IgD-negative memory B cell (primary cell): ENCODE data around the gene GTF3C6. TPM values are rescaled to one million over a fixed set of nuclear protein-coding genes. Genes with fewer than 3 reads are reported as not detected.

Experiments used
- H3K27ac Mint-ChIP-seq, 3 donors: one replicate each; pipeline ENCODE4 v1.8.0; 2020 to 2022; ENCODE audit warnings: mild to moderate bottlenecking in 3 of 3, mixed read lengths in 3 of 3, moderate library complexity in 1 of 3
- H3K27me3 Mint-ChIP-seq: one replicate; pipeline ENCODE4 v1.8.0; 2021; ENCODE audit warnings: mixed read lengths
- H3K36me3 Mint-ChIP-seq: one replicate; pipeline ENCODE4 v1.8.0; 2020; ENCODE audit warnings: mild to moderate bottlenecking, mixed read lengths
- H3K4me1 Mint-ChIP-seq, 3 donors: one replicate each; pipeline ENCODE4 v1.8.0; 2020 to 2022; ENCODE audit warnings: mixed read lengths in 3 of 3, mild to moderate bottlenecking in 1 of 3
- H3K4me3 Mint-ChIP-seq, 4 donors: one replicate each; pipeline ENCODE4 v1.8.0; 2020 to 2022; ENCODE audit warnings: mild to moderate bottlenecking in 4 of 4, mixed read lengths in 4 of 4, moderate library complexity in 3 of 4
- H3K9me3 Mint-ChIP-seq, 3 donors: one replicate each; pipeline ENCODE4 v1.8.0; 2020 to 2021; ENCODE audit warnings: mixed read lengths in 3 of 3, mild to moderate bottlenecking in 1 of 3
- polyA plus RNA-seq: library from polyadenylated mRNA; unstranded; fragments of 300-500 nt; fragmentation: Illumina TruSeq; gene quantifications from one replicate; pipeline ENCODE4 v1.2.3, GENCODE V29; 2021

The GTF3C6 gene, protein sequence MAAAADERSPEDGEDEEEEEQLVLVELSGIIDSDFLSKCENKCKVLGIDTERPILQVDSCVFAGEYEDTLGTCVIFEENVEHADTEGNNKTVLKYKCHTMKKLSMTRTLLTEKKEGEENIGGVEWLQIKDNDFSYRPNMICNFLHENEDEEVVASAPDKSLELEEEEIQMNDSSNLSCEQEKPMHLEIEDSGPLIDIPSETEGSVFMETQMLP
- 97.4 TPM for polyA plus RNA-seq

DNA sequence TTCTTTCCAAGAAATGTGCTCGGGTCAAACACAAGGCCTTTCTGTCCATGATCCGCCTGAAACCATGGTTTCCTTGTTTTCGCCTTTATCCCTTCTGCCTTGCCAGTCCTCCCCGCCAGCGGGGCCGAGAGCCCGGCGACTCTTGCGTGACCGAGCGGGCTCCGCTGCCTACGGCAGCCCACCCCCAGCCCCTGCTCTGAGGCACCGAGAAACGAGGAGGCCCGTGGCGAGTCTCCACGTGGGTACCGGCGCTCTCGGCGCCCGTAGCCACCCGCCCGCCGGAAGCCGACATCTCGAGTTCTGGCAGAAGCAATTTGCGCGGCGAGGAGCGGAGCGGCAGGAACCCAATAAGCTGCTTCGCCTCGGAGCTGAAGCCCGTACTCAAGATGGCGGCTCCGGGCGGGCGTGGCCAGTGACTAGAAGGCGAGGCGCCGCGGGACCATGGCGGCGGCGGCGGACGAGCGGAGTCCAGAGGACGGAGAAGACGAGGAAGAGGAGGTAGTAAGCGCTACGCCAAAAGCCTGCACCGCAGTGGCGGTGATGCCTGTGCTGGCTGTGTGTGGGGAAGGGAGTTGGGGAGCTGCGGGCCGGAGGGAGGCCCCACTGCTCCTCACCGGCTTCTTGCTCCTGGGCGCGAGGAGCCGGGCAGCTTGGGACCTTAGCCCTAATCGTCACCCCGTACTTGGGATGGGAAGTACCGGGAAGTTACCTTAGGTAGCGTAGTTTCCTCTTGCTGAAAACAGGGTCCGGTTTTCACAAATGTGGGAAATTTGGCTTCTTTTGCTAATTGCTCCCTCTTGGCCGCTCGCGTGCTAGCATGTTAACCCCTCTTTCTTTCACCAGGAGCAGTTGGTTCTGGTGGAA lies at the start of gene GTF3C6:
GTF3C6 (plus strand) TSS at position 378 of the 864 bp plus-strand sequence; CDS start at position 442, 64 bp downstream.
- peak within 1 kb of the TSS; percentile 86 to 100 (median 99) for H3K4me3 Mint-ChIP-seq
- H3K27ac Mint-ChIP-seq, result peak within 1 kb of the TSS; percentile 72 to 99 (median 97)
- H3K9me3 Mint-ChIP-seq, result no peaks in the 10 kb centered on the region
- peaks cover under 1% of the 10 kb centered on the region for H3K27me3 Mint-ChIP-seq
- peaks cover 8 to 12% (median 12%) of the 10 kb centered on the region in 3 donors for H3K4me1 Mint-ChIP-seq
- peaks cover 5% of the 10 kb centered on the region for H3K36me3 Mint-ChIP-seq

DNA sequence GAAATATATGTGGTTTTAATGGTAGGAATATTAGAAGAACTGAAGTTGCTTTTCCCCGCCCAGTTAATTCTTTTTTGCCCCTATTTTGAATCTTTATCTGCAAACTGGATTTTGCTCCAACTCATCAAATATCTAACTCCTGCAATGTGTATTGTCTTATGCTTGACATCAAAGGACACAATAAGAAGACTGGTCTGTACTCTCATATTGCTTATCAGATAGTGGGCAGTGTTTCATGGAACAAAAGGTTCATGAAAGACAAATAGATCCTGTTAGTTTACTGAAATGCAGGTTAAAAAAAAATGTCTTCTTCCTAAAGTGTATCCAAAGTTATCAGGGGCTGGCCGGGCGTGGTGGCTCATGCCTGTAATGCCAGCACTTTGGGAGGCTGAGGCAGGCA lies 27.7 kb upstream of the GTF3C6 start:
- Mint-ChIP-seq H3K4me1 (peaks cover 6 to 8% (median 6%) of the 10 kb centered on the region in 3 donors), H3K9me3 (no peaks in the 10 kb centered on the region), H3K27me3 (peaks cover 1% of the 10 kb centered on the region), H3K27ac (no peak overlapping the region), H3K4me3 (no peak overlapping the region), H3K36me3 (no peaks in the 10 kb centered on the region)

DNA sequence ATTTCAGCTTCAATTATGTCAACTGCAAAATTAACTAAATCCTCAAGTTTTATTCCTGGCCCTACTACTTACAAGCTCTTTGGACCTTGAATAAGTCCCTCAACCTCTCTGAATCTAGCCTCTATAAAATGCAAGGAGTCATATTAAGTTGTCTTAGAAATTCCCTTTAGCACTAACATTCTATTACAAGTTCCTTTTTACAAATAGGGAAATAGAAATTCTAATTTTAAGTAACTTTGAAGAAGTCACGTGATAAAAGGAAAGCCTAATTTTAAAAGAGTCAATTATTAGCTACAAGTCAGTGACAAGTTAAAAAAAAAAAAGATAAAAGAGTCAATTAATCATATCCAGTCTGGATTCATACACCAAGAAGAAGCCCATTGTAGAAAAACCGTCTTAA lies 24.6 kb upstream of the GTF3C6 start:
- Mint-ChIP-seq H3K36me3 (no peaks in the 10 kb centered on the region), H3K4me3 (peak overlapping the region in 1 of 4 donors; percentile 39), H3K27me3 (no peaks in the 10 kb centered on the region), H3K27ac (no peak overlapping the region), H3K4me1 (peaks cover 6 to 8% (median 6%) of the 10 kb centered on the region in 3 donors), H3K9me3 (no peaks in the 10 kb centered on the region)

DNA sequence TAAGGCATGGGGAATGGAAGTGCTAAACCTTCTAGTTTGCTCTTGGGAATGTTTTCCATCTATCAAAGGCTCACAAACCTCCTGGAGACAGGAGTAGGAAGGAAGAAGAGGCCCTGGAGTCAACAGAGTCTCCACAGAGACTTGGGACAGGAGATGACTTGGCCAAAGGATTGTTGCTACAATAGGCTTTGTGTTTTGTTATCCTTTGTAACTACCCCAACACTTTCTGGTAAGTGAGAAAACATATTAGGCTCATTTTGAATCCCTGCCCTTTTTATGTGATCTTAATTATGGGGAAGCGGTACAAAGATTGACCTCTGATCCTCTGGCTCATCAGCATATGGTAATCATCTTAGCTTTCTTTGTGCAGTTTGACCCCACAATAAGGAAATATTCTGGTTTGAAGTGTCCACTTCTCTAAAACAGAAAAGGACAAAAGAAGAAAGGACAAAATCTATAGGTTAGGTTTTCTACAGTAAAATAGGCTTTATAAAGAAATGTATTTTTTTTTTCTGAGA lies 24.1 kb upstream of the GTF3C6 start:
- peaks cover 6 to 8% (median 6%) of the 10 kb centered on the region in 3 donors for H3K4me1 Mint-ChIP-seq
- no peak overlapping the region for H3K4me3 Mint-ChIP-seq
- H3K27ac Mint-ChIP-seq, result no peak overlapping the region
- H3K27me3 Mint-ChIP-seq, result no peaks in the 10 kb centered on the region
- H3K9me3 Mint-ChIP-seq, result no peaks in the 10 kb centered on the region
- no peaks in the 10 kb centered on the region for H3K36me3 Mint-ChIP-seq

DNA sequence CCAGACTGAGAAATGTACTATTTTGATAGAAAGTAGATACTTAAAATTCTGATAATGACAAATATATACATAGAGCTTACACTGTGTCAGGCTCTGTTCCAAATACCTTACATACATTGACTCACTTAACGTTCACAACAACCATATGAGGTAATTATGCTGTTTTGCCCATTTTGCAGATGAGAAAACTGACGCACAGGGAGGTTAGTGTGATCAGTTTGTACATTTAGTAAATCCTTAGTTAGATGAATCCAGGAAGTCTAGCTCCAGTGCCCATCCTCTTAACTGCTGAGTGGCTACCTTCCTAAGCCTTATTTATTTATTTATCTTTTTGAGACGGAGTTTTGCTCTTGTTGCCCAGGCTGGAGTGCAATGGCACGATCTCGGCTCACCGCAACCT lies 23.3 kb upstream of the GTF3C6 start:
- H3K36me3 Mint-ChIP-seq, result no peaks in the 10 kb centered on the region
- no peaks in the 10 kb centered on the region for H3K27me3 Mint-ChIP-seq
- H3K27ac Mint-ChIP-seq, result no peak overlapping the region
- H3K9me3 Mint-ChIP-seq, result no peaks in the 10 kb centered on the region
- no peak overlapping the region for H3K4me3 Mint-ChIP-seq
- H3K4me1 Mint-ChIP-seq, result peaks cover 6 to 8% (median 6%) of the 10 kb centered on the region in 3 donors

DNA sequence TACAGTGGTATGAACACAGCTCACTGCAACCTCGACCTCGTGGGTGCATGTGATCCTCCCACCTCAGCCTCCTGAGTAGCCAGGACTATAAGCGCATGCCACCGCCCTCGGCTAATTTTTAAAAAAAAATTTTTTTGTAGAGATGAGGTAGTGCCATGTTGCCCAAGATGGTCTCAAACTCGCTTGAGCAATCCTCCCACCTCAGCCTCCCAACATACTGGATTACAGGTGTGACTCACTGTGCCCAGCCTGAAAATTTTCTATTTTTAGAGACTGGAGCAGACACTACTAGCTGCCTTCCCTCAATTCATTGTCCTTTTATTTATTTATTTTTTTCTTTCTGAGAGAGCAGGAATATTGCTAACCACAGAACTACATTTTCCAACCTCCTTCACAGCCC lies 20.3 kb upstream of the GTF3C6 start:
- H3K4me3 Mint-ChIP-seq, result no peak overlapping the region
- H3K36me3 Mint-ChIP-seq, result no peaks in the 10 kb centered on the region
- H3K27me3 Mint-ChIP-seq, result no peaks in the 10 kb centered on the region
- H3K4me1 Mint-ChIP-seq, result peaks cover 6 to 8% (median 6%) of the 10 kb centered on the region in 3 donors
- H3K27ac Mint-ChIP-seq, result no peak overlapping the region
- no peaks in the 10 kb centered on the region for H3K9me3 Mint-ChIP-seq

DNA sequence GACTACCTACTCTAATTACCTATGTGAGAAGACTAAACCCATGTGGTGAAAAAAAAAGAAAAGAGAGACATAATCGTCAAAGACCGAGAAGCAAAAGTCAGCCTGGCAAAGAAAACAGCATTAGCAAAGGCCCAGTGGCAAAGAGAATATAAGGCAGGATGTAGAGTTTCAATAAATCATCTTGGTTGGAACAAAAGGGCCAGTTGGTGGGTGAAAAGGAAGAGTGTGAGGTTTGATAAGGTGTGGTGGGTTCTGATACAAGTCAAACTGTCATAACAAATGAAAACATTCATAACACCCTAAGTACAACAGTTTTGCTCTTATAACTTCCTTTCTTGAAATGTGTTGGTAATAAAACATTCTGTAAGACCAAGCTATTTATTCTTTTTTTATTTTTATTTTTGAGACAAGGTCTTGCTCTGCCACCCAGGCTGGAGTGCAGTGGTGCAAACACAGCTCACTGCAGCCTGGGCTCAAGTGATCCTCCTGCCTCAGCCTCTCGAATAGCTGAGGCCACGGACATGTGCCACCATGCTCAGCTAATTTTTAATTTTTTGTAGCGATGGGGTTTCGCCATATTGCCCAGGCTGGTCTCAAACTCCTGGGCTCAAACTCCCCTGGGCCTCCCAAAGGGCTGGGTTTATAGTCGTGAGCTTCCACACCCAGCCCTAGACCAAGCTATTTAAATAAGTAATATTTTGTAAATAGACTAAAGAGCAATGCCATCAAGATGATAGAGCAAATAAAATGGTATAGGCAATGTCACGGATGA lies 18.9 kb upstream of the GTF3C6 start:
- Mint-ChIP-seq H3K4me1 (peaks cover 0 to 4% (median 2%) of the 10 kb centered on the region in 3 donors), H3K27ac (no peak overlapping the region), H3K36me3 (no peaks in the 10 kb centered on the region), H3K9me3 (no peaks in the 10 kb centered on the region), H3K27me3 (peaks cover 2% of the 10 kb centered on the region), H3K4me3 (no peak overlapping the region)

DNA sequence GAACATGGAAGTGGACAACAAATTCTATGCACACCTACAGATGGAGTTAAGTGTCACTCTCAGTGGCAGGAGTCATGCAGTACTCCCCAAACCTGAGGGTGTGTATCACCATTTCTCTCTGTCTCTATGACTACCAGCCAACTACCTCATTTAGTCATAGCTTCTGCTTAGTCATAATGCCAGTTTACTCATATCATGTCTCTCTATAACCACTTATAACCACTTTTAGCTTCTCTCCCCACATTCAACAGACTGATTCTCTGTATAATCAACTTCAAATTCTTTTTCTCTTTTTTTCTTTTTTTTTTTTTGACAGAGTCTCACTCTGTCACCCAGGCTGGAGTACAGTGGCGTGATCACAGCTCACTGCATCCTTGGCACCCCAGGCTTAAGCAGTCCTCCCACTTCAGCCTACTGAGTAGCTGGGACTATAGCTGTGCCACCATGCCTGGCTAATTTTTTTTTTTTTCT lies 13.8 kb upstream of the GTF3C6 start:
- Mint-ChIP-seq H3K36me3 (peaks cover 1% of the 10 kb centered on the region), H3K27me3 (peaks cover 2% of the 10 kb centered on the region), H3K4me1 (peaks cover 0 to 5% (median 4%) of the 10 kb centered on the region in 3 donors), H3K27ac (peak overlapping the region in 1 of 3 donors; percentile 3), H3K9me3 (no peaks in the 10 kb centered on the region), H3K4me3 (no peak overlapping the region)

DNA sequence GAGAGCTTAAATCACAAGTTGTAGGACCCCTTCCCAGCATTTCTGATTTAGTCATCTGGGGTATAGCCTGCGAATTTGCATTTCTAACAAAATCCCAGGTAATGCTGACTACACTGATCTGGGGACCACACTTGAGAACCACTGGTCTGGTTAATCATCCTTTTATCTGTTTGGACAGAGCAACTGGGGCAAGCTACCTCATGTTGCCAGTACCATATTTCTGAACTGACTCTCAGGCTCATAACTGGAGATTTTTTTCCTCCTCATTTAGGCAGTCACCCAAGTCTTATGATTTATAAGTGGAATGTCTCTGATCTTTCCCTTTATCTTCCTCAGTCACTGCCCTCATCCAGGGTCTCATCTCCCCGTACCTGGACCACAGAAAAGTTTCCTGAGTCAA lies 12.0 kb upstream of the GTF3C6 start:
- Mint-ChIP-seq H3K27me3 (peaks cover 2% of the 10 kb centered on the region), H3K4me1 (peaks cover 0 to 5% (median 4%) of the 10 kb centered on the region in 3 donors), H3K27ac (peak overlapping the region in 1 of 3 donors; percentile 50), H3K4me3 (no peak overlapping the region), H3K36me3 (peaks cover 1% of the 10 kb centered on the region), H3K9me3 (no peaks in the 10 kb centered on the region)

DNA sequence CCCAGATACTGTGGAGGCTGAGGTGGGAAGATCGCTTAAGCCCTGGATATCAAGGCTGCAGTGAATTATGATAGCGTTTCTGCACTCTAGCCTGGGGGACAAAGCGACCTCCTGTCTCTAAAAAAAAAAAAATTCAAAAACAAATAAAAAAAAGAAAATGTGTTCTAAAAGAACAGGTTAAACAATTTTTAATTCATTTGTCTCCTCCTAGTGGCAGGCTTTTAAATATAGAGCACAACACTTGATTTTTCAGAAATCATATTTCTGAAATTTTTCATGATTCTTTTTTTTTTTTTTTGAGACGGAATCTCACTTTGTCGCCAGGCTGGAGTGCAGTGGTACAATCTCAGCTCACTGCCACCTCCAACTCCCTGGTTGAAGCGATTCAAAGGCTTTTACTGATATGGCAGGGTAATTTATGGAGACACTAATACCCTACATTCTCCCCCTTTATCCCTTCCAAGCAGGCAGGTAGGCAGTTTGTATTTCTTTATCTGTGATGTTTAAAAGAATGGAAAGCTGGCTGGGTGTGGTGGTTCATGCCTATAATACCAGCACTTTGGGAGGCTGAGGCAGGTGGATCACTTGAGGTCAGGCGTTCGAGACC lies 8.7 kb upstream of the GTF3C6 start:
- no peak overlapping the region for H3K4me3 Mint-ChIP-seq

DNA sequence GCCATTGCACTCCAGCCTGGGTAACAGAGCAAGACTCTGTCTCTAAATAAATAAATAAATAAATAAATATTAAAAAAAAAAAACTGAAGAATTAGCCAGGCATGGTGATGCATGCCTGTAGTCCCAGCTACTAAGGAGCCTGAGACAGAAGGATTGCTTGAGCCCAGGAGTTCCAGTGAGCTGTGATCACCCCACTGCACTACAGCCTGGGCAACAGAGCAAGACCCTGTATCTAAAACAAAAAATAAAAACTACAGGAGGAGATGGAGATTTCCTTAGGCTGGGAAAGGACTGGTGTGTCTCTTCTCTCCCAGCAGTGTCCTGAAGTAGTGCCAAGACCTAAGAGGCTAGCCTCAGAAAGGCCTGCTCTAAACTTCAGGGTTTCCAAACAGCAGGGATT lies 8.1 kb upstream of the GTF3C6 start:
- H3K36me3 Mint-ChIP-seq, result peaks cover 1% of the 10 kb centered on the region
- no peak overlapping the region for H3K4me3 Mint-ChIP-seq
- peaks cover 3% of the 10 kb centered on the region for H3K27me3 Mint-ChIP-seq
- H3K27ac Mint-ChIP-seq, result no peak overlapping the region
- H3K9me3 Mint-ChIP-seq, result no peaks in the 10 kb centered on the region
- H3K4me1 Mint-ChIP-seq, result no peaks in the 10 kb centered on the region

More for the DNA sequence above, 8.7 kb upstream of the GTF3C6 start:
- Mint-ChIP-seq H3K4me1 (peaks cover 0 to under 1% (median 0%) of the 10 kb centered on the region in 3 donors), H3K36me3 (peaks cover 1% of the 10 kb centered on the region), H3K9me3 (no peaks in the 10 kb centered on the region), H3K27me3 (peaks cover 3% of the 10 kb centered on the region), H3K27ac (no peak overlapping the region)

DNA sequence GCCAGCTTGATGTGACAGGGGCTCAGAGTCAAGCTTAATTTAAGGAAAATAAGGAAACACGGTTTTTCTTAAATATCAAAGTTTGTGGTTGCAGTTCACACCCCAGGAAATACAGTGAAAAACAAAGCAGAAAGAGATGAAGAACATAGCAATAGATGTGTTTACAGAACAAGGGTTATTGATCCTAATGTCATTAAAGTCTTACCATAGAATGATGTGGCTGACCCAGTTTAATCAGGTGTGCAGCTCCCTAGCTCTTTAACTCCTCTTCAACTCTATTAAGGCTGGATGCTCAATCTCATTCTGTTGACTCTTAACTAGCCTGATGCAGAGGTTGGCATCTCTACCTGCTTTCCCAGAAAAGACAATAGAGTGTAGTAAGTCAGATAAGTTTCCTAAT lies 7.5 kb upstream of the GTF3C6 start:
- H3K27ac Mint-ChIP-seq, result peak overlapping the region in 1 of 3 donors; percentile 8
- no peaks in the 10 kb centered on the region for H3K9me3 Mint-ChIP-seq
- H3K4me1 Mint-ChIP-seq, result no peaks in the 10 kb centered on the region
- peaks cover 1% of the 10 kb centered on the region for H3K36me3 Mint-ChIP-seq
- H3K4me3 Mint-ChIP-seq, result no peak overlapping the region
- H3K27me3 Mint-ChIP-seq, result peaks cover 3% of the 10 kb centered on the region

DNA sequence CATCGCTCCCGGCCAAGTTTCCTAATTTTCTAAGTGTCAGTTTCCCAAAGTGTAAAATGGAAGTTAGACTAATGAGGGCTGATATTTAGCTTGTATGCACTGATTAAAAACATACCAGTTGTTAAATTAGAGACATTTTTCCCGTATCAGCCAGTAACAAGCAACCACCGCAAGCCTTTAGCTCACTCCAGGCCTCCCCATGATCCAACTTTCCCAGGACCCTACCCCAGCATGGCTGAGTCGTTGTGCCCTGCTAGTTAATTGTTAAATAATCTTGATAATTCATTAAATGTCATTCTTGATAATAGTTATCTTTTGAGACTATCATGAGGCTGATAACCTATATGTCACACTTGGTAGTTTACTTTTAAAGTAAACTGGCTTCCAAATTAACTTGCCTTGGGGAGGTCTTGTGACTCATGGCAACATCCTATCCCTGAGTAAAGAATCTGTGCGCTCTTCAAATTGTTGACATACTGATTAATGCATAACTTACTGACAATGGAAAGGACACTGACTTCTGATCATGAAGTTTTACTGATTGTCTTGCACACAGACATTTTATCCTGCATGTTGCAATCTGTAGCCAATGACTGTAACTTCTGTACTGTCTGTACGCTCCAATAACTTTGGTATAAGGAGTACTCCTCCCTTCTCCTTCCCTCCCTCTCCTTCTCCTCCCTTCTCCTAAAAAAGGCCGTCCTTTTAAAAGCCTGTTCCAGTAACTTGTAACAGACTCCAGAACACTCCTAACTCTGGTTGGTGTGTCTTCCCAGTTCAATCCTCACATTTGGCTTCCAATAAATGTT lies 6.3 kb upstream of the GTF3C6 start:
- H3K9me3 Mint-ChIP-seq, result no peaks in the 10 kb centered on the region
- H3K36me3 Mint-ChIP-seq, result peaks cover 1% of the 10 kb centered on the region
- peak overlapping the region in 1 of 3 donors; percentile 60 for H3K27ac Mint-ChIP-seq

More for the DNA sequence above, 6.3 kb upstream of the GTF3C6 start:
- H3K27me3 Mint-ChIP-seq, result peaks cover 3% of the 10 kb centered on the region
- H3K4me1 Mint-ChIP-seq, result peaks cover under 1 to 2% (median 1%) of the 10 kb centered on the region in 3 donors
- no peak overlapping the region for H3K4me3 Mint-ChIP-seq
